HEK293 (cell line): Measurements from ENCODE around the gene NBPF19.

Experiments used
- GLIS1 ChIP-seq: fragments of 450-650 bp; formaldehyde crosslinking; IDR thresholded peaks from 2 replicates; pipeline ENCODE4 v1.5.1; 2016; ENCODE audit warnings: missing biosample characterization, missing genetic modification characterization
- IKZF3 ChIP-seq: fragments of 450-650 bp; IDR thresholded peaks from 2 replicates; pipeline ENCODE4 v1.5.0; 2018; ENCODE audit warnings: missing biosample characterization, mild to moderate bottlenecking, missing genetic modification characterization, moderate library complexity
- KLF10 ChIP-seq: fragments of 450-650 bp; IDR thresholded peaks from 2 replicates; pipeline ENCODE4 v1.5.1; 2018; ENCODE audit warnings: missing biosample characterization, mild to moderate bottlenecking, missing genetic modification characterization
- KLF8 ChIP-seq: fragments of 450-650 bp; formaldehyde crosslinking; IDR thresholded peaks from 2 replicates; pipeline ENCODE4 v1.5.1; 2016; ENCODE audit warnings: missing biosample characterization, missing genetic modification characterization
- KLF9 ChIP-seq: fragments of 450-650 bp; formaldehyde crosslinking; IDR thresholded peaks from 2 replicates; pipeline ENCODE4 v1.5.1; 2016; ENCODE audit warnings: missing biosample characterization, missing genetic modification characterization, low read depth
- MZF1 ChIP-seq: fragments of 450-650 bp; formaldehyde crosslinking; IDR thresholded peaks from 2 replicates; pipeline ENCODE4 v1.5.1; 2017; ENCODE audit warnings: missing biosample characterization, missing genetic modification characterization, borderline replicate concordance
- PATZ1 ChIP-seq: fragments of 450-650 bp; formaldehyde crosslinking; IDR thresholded peaks from 2 replicates; pipeline ENCODE4 v1.5.1; 2016; ENCODE audit warnings: missing biosample characterization, missing genetic modification characterization
- REPIN1 ChIP-seq: fragments of 450-650 bp; formaldehyde crosslinking; IDR thresholded peaks from 2 replicates; pipeline ENCODE4 v1.5.1; 2017; ENCODE audit warnings: missing biosample characterization, missing genetic modification characterization, low read depth
- SP2 ChIP-seq: fragments of 450-650 bp; formaldehyde crosslinking; IDR thresholded peaks from 2 replicates; pipeline ENCODE4 v1.5.1; 2016; ENCODE audit warnings: missing biosample characterization, missing genetic modification characterization
- SP7 ChIP-seq: fragments of 450-650 bp; formaldehyde crosslinking; IDR thresholded peaks from 2 replicates; pipeline ENCODE4 v1.5.1; 2016; ENCODE audit warnings: missing biosample characterization, missing genetic modification characterization
- WT1 ChIP-seq: fragments of 450-650 bp; formaldehyde crosslinking; IDR thresholded peaks from 2 replicates; pipeline ENCODE4 v1.5.1; 2016; ENCODE audit warnings: missing biosample characterization, missing genetic modification characterization
- ZBTB17 ChIP-seq: fragments of 450-650 bp; formaldehyde crosslinking; IDR thresholded peaks from 2 replicates; pipeline ENCODE4 v1.5.1; 2016; ENCODE audit warnings: missing biosample characterization, missing genetic modification characterization
- ZBTB6 ChIP-seq: fragments of 450-650 bp; formaldehyde crosslinking; IDR thresholded peaks from 2 replicates; pipeline ENCODE4 v1.5.1; 2017; ENCODE audit warnings: missing biosample characterization, missing genetic modification characterization
- ZEB2 ChIP-seq: fragments of 450-650 bp; formaldehyde crosslinking; IDR thresholded peaks from 2 replicates; pipeline ENCODE4 v1.5.1; 2016; ENCODE audit warnings: missing biosample characterization, missing genetic modification characterization
- ZNF366 ChIP-seq: fragments of 450-650 bp; formaldehyde crosslinking; conservative IDR thresholded peaks from 2 replicates; pipeline ENCODE4 v1.5.1; 2016; ENCODE audit warnings: missing biosample characterization, missing genetic modification characterization
- ZNF391 ChIP-seq: fragments of 450-650 bp; formaldehyde crosslinking; IDR thresholded peaks from 2 replicates; pipeline ENCODE4 v1.5.1; 2016; ENCODE audit warnings: low read depth, missing biosample characterization, missing genetic modification characterization, borderline replicate concordance
- ZNF449 ChIP-seq: fragments of 450-650 bp; formaldehyde crosslinking; IDR thresholded peaks from 2 replicates; pipeline ENCODE4 v1.5.1; 2017; ENCODE audit warnings: missing biosample characterization, mild to moderate bottlenecking, missing genetic modification characterization, moderate library complexity
- ZNF501 ChIP-seq: fragments of 450-650 bp; formaldehyde crosslinking; IDR thresholded peaks from 2 replicates; pipeline ENCODE4 v1.5.1; 2016; ENCODE audit warnings: missing biosample characterization, missing genetic modification characterization
- ZNF629 ChIP-seq: fragments of 450-650 bp; formaldehyde crosslinking; IDR thresholded peaks from 2 replicates; pipeline ENCODE4 v1.5.1; 2017; ENCODE audit warnings: missing biosample characterization, missing genetic modification characterization
- ZNF692 ChIP-seq: fragments of 450-650 bp; formaldehyde crosslinking; IDR thresholded peaks from 2 replicates; pipeline ENCODE4 v1.5.1; 2016; ENCODE audit warnings: missing biosample characterization, missing genetic modification characterization
- TF ChIP-seq, protein P1 (sequence below): fragments of 450-650 bp; formaldehyde crosslinking; optimal IDR thresholded peaks from 2 replicates; pipeline ENCODE3; 2016; ENCODE audit warnings: missing biosample characterization, mild to moderate bottlenecking, missing genetic modification characterization
- TF ChIP-seq, protein P2 (sequence below): fragments of 450-650 bp; formaldehyde crosslinking; conservative IDR thresholded peaks from 2 replicates; pipeline ENCODE4 v1.5.1; 2016; ENCODE audit warnings: low read depth, missing biosample characterization, missing genetic modification characterization
- TF ChIP-seq, protein P3 (sequence below): fragments of 450-650 bp; formaldehyde crosslinking; IDR thresholded peaks from 2 replicates; pipeline ENCODE4 v1.5.1; 2016; ENCODE audit warnings: missing biosample characterization, missing genetic modification characterization

NBPF19 gene

GRCh38 chr1:149558350-149558825 lies 83.5 kb downstream of the NBPF19 start (continued):
- TF ChIP-seq KLF10, result 0 out of 2 replicates have a peak, but pooled peaks have one; percentile 55
- TF ChIP-seq, protein P1, sequence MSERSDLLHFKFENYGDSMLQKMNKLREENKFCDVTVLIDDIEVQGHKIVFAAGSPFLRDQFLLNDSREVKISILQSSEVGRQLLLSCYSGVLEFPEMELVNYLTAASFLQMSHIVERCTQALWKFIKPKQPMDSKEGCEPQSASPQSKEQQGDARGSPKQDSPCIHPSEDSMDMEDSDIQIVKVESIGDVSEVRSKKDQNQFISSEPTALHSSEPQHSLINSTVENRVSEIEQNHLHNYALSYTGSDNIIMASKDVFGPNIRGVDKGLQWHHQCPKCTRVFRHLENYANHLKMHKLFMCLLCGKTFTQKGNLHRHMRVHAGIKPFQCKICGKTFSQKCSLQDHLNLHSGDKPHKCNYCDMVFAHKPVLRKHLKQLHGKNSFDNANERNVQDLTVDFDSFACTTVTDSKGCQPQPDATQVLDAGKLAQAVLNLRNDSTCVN, result peak; percentile 40
- peak; percentile 66 for TF ChIP-seq ZNF366 (tag by site-specific recombination)
- TF ChIP-seq IKZF3 (tag by site-specific recombination), result peak; percentile 67; the same call in 1 of the 2 replicates
- TF ChIP-seq, protein P2, sequence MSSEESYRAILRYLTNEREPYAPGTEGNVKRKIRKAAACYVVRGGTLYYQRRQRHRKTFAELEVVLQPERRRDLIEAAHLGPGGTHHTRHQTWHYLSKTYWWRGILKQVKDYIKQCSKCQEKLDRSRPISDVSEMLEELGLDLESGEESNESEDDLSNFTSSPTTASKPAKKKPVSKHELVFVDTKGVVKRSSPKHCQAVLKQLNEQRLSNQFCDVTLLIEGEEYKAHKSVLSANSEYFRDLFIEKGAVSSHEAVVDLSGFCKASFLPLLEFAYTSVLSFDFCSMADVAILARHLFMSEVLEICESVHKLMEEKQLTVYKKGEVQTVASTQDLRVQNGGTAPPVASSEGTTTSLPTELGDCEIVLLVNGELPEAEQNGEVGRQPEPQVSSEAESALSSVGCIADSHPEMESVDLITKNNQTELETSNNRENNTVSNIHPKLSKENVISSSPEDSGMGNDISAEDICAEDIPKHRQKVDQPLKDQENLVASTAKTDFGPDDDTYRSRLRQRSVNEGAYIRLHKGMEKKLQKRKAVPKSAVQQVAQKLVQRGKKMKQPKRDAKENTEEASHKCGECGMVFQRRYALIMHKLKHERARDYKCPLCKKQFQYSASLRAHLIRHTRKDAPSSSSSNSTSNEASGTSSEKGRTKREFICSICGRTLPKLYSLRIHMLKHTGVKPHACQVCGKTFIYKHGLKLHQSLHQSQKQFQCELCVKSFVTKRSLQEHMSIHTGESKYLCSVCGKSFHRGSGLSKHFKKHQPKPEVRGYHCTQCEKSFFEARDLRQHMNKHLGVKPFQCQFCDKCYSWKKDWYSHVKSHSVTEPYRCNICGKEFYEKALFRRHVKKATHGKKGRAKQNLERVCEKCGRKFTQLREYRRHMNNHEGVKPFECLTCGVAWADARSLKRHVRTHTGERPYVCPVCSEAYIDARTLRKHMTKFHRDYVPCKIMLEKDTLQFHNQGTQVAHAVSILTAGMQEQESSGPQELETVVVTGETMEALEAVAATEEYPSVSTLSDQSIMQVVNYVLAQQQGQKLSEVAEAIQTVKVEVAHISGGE (tag by site-specific recombination), result peak; percentile 70
- TF ChIP-seq ZBTB17 (tag by site-specific recombination), result peak; percentile 91
- peak; percentile 41; the same call in 1 of the 2 replicates for TF ChIP-seq GLIS1
- peak; percentile 71; the same call in 1 of the 2 replicates for TF ChIP-seq PATZ1
- peak; percentile 48; the same call in 1 of the 2 replicates for TF ChIP-seq ZNF692 (tag by site-specific recombination)
- peak; percentile 70 for TF ChIP-seq SP2 (tag by site-specific recombination)
- peak; percentile 88 for TF ChIP-seq ZNF501 (tag by site-specific recombination)
- 0 out of 2 replicates have a peak, but pooled peaks have one; percentile 19 for TF ChIP-seq REPIN1 (tag by site-specific recombination)
- TF ChIP-seq ZEB2, result peak; percentile 95
- peak; percentile 73 for TF ChIP-seq ZNF629
- TF ChIP-seq MZF1 (tag by site-specific recombination), result peak; percentile 65; the same call in 1 of the 2 replicates
- peak; percentile 81; the same call in 1 of the 2 replicates for TF ChIP-seq ZBTB6
- TF ChIP-seq KLF9 (tag by site-specific recombination), result peak; percentile 36
- TF ChIP-seq ZNF391 (tag by site-specific recombination), result 0 out of 2 replicates have a peak, but pooled peaks have one; percentile 72
- TF ChIP-seq KLF8 (tag by site-specific recombination), result peak; percentile 75
- peak; percentile 54; the same call in 1 of the 2 replicates for TF ChIP-seq ZNF449 (tag by site-specific recombination)
- 0 out of 2 replicates have a peak, but pooled peaks have one; percentile 15 for TF ChIP-seq WT1 (tag by site-specific recombination)
- TF ChIP-seq, protein P3, sequence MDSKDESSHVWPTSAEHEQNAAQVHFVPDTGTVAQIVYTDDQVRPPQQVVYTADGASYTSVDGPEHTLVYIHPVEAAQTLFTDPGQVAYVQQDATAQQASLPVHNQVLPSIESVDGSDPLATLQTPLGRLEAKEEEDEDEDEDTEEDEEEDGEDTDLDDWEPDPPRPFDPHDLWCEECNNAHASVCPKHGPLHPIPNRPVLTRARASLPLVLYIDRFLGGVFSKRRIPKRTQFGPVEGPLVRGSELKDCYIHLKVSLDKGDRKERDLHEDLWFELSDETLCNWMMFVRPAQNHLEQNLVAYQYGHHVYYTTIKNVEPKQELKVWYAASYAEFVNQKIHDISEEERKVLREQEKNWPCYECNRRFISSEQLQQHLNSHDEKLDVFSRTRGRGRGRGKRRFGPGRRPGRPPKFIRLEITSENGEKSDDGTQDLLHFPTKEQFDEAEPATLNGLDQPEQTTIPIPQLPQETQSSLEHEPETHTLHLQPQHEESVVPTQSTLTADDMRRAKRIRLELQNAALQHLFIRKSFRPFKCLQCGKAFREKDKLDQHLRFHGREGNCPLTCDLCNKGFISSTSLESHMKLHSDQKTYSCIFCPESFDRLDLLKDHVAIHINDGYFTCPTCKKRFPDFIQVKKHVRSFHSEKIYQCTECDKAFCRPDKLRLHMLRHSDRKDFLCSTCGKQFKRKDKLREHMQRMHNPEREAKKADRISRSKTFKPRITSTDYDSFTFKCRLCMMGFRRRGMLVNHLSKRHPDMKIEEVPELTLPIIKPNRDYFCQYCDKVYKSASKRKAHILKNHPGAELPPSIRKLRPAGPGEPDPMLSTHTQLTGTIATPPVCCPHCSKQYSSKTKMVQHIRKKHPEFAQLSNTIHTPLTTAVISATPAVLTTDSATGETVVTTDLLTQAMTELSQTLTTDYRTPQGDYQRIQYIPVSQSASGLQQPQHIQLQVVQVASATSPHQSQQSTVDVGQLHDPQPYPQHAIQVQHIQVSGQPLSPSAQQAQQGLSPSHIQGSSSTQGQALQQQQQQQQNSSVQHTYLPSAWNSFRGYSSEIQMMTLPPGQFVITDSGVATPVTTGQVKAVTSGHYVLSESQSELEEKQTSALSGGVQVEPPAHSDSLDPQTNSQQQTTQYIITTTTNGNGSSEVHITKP (tag by site-specific recombination), result peak; percentile 64
- TF ChIP-seq SP7 (tag by site-specific recombination), result peak; percentile 81
